ENCODE data around the gene CCDC92. TPM values are rescaled to one million over a fixed set of nuclear protein-coding genes. Genes with fewer than 3 reads are reported as not detected.
A peak's percentile ranks its signal among the peaks of the same experiment; 100 is the strongest.

The CCDC92 gene
- total RNA-seq, 1 donor: 8.2 TPM

- H3K4me3 ChIP-seq (ENCODE audit: low read depth, low read length): no peak overlapping the region
- no peak for DNase-seq (ENCODE audit: low read depth)
- no peak for TF ChIP-seq CTCF (IDR thresholded peaks at IDR 0.05; ENCODE audit: insufficient read depth, low read depth, low read length)
Measured at GRCh38 chr12:123982269-123982668, 9.6 kb upstream of the CCDC92 start.

- no peak for DNase-seq (ENCODE audit: low read depth)
- TF ChIP-seq CTCF (IDR thresholded peaks at IDR 0.05; ENCODE audit: insufficient read depth, low read depth, low read length): no peak
- H3K4me3 ChIP-seq (ENCODE audit: low read depth, low read length): no peak overlapping the region
Measured at GRCh38 chr12:123979566-123979965, 6.9 kb upstream of the CCDC92 start.

- DNase-seq (ENCODE audit: low read depth): no peak
- no peak for TF ChIP-seq CTCF (IDR thresholded peaks at IDR 0.05; ENCODE audit: insufficient read depth, low read depth, low read length)
- no peak overlapping the region for H3K4me3 ChIP-seq (ENCODE audit: low read depth, low read length)
Measured at GRCh38 chr12:123976227-123976826, 3.7 kb upstream of the CCDC92 start.

GRCh38 chr12:123973552-123974341, 1.1 kb upstream of the CCDC92 start:
- no peak for DNase-seq (ENCODE audit: low read depth)
- H3K4me3 ChIP-seq (ENCODE audit: low read depth, low read length): peak overlapping the region; percentile 76
- TF ChIP-seq CTCF (IDR thresholded peaks at IDR 0.05; ENCODE audit: insufficient read depth, low read depth, low read length): no peak

GRCh38 chr12:123971770-123972456, 718 bp downstream of the CCDC92 start:
- H3K4me3 ChIP-seq (ENCODE audit: low read depth, low read length): peak overlapping the region; percentile 79
- TF ChIP-seq CTCF (IDR thresholded peaks at IDR 0.05; ENCODE audit: insufficient read depth, low read depth, low read length): no peak
- peak; percentile 43 for DNase-seq (ENCODE audit: low read depth)

GRCh38 chr12:123971449-123971769, 1.2 kb downstream of the CCDC92 start:
- H3K4me3 ChIP-seq (ENCODE audit: low read depth, low read length): peak overlapping the region; percentile 79
- no peak for DNase-seq (ENCODE audit: low read depth)
- no peak for TF ChIP-seq CTCF (IDR thresholded peaks at IDR 0.05; ENCODE audit: insufficient read depth, low read depth, low read length)
